HUES48 (cell line): ENCODE measurements around the gene DGKH.
"Not testable (repeated sequence)": the region's sequence is repeated elsewhere in the genome, so short reads cannot be mapped to it uniquely, and the experiment has no call there.

Source experiments
- H3K27ac ChIP-seq: one replicate; pipeline ENCODE4 v1.7.0; 2013; ENCODE audit warnings: low read depth, low read length, inconsistent platforms
- H3K27me3 ChIP-seq: 2 replicates; pipeline ENCODE4 v1.6.1; 2013; ENCODE audit warnings: mild to moderate bottlenecking, low read length; ENCODE audit not compliant: control insufficient read depth, insufficient read depth
- H3K36me3 ChIP-seq: 2 replicates; pipeline ENCODE4 v1.6.1; 2013; ENCODE audit warnings: low read length; ENCODE audit not compliant: control insufficient read depth, insufficient read depth
- H3K4me1 ChIP-seq: 2 replicates; pipeline ENCODE4 v1.6.1; 2013; ENCODE audit warnings: mild to moderate bottlenecking, low read length; ENCODE audit not compliant: control insufficient read depth, insufficient read depth
- H3K4me3 ChIP-seq: 2 replicates; pipeline ENCODE4 v1.5.1; 2013; ENCODE audit warnings: mild to moderate bottlenecking, low read depth, low read length
- H3K9ac ChIP-seq: 2 replicates; pipeline ENCODE4 v1.6.1; 2013; ENCODE audit warnings: mild to moderate bottlenecking, low read depth, low read length, moderate library complexity
- H3K9me3 ChIP-seq: 2 replicates; pipeline ENCODE4 v1.6.1; 2013; ENCODE audit warnings: low read length; ENCODE audit not compliant: control insufficient read depth, insufficient read depth

Gene DGKH

DNA sequence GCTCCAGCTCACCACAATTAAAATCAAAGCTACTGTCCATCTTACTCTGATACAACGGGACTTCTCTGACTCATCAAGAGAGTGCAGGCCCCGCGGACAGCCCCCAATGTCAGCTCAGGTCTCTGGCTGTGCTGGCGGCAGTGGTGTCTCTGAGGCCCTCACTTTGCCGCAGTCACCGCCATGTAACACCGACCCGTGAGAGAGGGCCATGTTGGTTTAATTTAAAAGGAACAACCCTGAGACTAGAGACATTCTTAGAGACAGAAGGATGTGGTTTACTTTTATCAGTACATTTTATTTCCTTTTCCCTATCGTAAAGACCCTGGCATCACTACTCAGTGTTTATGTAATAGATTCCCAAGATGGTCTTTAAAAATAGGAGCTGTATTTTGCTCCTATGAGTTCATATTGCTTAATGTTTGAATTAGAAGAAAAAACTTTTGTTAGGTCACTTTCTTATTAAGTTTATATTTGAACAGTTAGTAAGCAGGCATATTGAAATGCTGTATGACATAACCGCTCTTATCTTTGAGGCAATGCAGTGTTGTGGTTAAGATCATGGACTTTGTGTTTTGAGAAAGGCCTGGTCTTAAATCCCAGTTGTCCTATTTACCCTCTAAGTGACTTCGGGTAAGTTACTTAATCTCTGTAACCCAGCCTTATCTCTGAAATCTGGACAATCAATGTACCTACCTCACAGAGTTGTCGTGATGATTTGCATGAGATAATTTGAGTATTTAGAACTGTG is 23.4 kb downstream of the DGKH start:
- Histone ChIP-seq H3K9me3 (no peaks in the 10 kb centered on the region), H3K9ac (no peak overlapping the region), H3K27ac (no peak overlapping the region), H3K36me3 (no peaks in the 10 kb centered on the region), H3K4me3 (no peak overlapping the region), H3K27me3 (no peaks in the 10 kb centered on the region), H3K4me1 (no peaks in the 10 kb centered on the region)

DNA sequence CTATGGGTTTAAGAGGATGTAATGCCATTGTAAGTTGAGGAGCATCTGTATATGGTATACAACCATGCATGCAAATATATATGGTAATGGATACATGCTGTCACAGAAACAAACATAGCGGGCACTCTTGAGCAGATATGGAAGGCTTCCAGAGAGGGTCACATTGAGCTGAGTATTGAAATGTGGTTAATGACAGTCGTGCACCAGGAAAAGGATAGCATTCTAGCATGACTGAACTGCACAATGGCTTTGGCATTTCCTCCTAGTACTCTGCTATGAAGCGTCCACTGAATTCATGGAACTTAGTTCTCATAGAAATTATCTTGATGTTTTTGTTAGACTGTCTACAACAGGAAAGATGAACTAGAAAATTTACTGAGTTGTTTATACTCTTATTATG is 25.2 kb downstream of the DGKH start:
- no peaks in the 10 kb centered on the region for H3K4me1 ChIP-seq
- no peaks in the 10 kb centered on the region for H3K9me3 ChIP-seq
- H3K4me3 ChIP-seq: no peak overlapping the region
- H3K9ac ChIP-seq: no peak overlapping the region
- H3K27me3 ChIP-seq: no peaks in the 10 kb centered on the region
- no peaks in the 10 kb centered on the region for H3K36me3 ChIP-seq
- no peak overlapping the region for H3K27ac ChIP-seq

DNA sequence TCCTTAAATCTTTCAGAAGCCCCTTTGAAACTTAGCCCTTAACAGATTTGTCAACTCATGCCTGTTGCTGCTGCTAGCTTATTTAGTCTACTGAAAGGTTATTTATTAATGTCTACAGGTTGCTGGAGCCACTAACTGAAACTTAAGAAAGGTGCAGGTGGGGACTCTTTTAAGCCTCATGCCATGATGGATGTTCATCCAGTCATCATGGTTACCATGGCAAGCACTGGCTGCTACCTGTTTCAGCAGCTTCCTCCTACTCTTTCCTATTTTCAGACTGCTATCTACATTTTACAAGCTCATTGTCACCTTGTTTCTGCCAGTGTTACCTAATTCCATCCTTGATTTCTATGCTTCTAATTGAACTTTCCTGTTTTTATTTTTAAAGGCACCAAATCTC is 27.1 kb downstream of the DGKH start:
- no peaks in the 10 kb centered on the region for H3K27me3 ChIP-seq
- no peak overlapping the region for H3K9ac ChIP-seq
- H3K4me3 ChIP-seq: no peak overlapping the region
- no peak overlapping the region for H3K27ac ChIP-seq
- no peaks in the 10 kb centered on the region for H3K9me3 ChIP-seq
- H3K36me3 ChIP-seq: no peaks in the 10 kb centered on the region
- no peaks in the 10 kb centered on the region for H3K4me1 ChIP-seq

DNA sequence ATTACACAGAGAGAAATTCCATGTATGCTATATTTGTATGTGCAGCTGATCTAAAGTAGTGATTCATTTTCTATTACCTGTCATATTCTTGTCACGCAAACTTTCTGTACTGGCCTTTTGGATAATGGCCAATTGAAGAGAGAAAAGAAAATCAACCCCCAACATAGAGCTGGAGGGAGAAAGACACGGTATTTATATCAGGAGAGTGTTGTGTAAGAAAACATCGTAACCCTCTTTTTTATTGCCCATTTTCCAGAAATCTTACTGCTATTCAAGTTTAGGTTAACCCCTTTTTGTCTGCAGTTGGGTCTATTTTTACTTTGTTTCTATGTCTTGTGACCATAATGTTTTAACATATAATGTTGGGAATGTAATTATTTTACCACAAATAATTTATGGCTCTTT is 27.9 kb downstream of the DGKH start:
- Histone ChIP-seq H3K36me3 (no peaks in the 10 kb centered on the region), H3K27me3 (no peaks in the 10 kb centered on the region), H3K4me3 (no peak overlapping the region), H3K9ac (no peak overlapping the region), H3K9me3 (no peaks in the 10 kb centered on the region), H3K4me1 (no peaks in the 10 kb centered on the region), H3K27ac (no peak overlapping the region)

DNA sequence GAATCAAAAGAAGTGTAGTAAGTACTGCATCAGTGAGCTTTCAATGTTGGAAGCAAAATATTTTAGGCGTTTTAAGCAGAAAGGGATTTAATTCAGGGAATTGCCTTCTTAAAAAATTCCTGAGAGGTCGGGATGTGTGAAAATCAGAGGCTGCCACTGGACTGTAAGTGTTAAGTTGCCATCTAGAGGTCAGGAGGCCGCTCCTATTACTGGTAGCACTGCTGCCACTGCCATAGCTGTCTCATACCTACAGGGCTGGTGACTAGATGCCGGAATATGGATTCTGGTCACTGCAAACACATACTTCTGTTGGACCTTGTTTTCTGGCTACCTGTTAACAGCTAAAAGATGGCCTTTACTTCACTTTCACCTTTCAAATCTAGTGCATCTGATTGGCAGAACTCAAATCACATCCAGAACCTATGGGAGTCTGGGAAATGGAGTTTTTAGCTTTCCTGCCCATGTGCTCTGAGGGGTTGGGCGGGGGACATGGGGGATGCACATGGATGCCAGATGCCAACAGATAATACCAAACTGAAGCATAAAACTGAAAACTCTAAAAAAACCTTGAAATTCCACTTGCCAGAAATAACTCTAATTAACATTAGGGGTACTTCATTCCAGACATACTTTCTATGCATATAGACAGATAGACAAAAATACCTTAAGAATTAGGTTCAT is 29.8 kb downstream of the DGKH start:
- Histone ChIP-seq H3K4me1 (no peaks in the 10 kb centered on the region), H3K4me3 (no peak overlapping the region), H3K9me3 (no peaks in the 10 kb centered on the region), H3K27ac (no peak overlapping the region), H3K36me3 (no peaks in the 10 kb centered on the region), H3K9ac (no peak overlapping the region), H3K27me3 (no peaks in the 10 kb centered on the region)

DNA sequence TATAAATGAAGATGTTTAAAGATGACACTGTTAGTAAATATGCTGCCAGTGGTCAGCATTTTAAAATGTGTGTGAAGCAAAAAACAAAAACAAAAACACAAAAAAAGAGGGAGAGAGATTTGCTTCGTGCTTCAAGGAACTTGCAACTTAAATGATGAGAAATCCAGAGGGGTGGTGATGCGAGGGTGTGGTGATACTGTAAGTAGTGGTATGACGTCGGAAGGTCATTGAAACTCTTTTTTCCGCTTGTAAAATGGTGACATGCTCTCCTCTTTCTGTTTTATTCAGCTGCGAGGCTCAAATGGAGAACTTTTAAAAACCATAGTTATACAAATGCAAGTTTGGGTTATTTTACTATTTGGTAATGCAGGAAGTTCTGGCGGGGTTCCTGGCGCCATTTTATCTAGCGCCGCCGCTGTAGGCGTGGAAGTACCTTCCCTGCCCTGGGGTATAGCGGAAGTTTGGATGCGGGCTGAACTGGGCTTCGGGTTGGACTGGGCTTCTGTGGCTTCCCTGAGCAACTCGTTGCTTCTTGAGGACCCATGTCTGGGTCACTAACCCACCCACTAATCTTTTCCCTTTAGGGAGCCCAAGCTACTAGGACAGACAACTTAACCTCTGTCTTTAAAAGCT is 34.8 kb downstream of the DGKH start:
- Histone ChIP-seq H3K4me1 (no peaks in the 10 kb centered on the region), H3K27me3 (no peaks in the 10 kb centered on the region), H3K27ac (no peak overlapping the region), H3K9ac (no peak overlapping the region), H3K9me3 (no peaks in the 10 kb centered on the region), H3K36me3 (no peaks in the 10 kb centered on the region), H3K4me3 (no peak overlapping the region)

DNA sequence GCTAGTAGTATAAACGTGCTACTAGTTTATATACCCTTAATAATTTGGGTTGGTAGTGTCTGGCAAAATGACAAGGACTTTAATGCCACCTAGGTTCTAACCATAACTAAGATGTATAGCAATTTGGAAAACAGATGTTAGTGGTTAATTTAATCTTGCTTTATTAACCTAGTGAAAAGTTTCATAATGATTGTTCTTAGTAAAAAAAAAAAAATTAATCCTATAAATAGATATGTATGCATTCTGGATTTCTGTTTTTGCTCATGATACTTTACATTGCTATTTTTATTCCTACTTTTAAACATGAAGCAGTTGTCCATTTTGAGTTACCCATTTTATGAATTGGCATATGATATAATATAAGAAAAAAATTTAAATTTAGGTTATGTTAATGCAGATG is 36.3 kb downstream of the DGKH start:
- no peaks in the 10 kb centered on the region for H3K27me3 ChIP-seq
- no peak overlapping the region for H3K4me3 ChIP-seq
- no peak overlapping the region for H3K9ac ChIP-seq
- H3K9me3 ChIP-seq: no peaks in the 10 kb centered on the region
- H3K27ac ChIP-seq: no peak overlapping the region
- H3K36me3 ChIP-seq: no peaks in the 10 kb centered on the region
- H3K4me1 ChIP-seq: no peaks in the 10 kb centered on the region

DNA sequence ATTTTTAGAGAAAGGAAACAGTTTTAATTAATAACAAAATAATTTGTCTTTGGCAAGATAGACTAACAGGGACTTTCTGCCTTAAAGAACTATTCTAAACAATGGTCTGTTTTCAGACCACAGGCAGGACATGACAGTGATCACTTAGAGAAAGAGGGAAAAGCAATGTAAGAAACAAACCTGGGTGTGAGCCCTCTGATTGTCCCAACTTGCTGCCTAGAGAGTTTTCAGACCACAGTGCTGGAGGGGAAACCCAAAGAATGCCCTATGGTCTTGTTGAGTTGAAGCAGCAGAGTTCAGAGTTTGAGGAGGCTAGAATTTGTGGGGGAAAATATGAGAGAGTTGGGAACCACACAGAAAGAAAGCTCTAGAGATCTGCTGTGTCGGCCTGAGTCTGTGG is 38.1 kb downstream of the DGKH start:
- no peak overlapping the region for H3K4me3 ChIP-seq
- H3K27me3 ChIP-seq: no peaks in the 10 kb centered on the region
- no peaks in the 10 kb centered on the region for H3K4me1 ChIP-seq
- no peak overlapping the region for H3K27ac ChIP-seq
- H3K9me3 ChIP-seq: no peaks in the 10 kb centered on the region
- no peak overlapping the region for H3K9ac ChIP-seq
- no peaks in the 10 kb centered on the region for H3K36me3 ChIP-seq

DNA sequence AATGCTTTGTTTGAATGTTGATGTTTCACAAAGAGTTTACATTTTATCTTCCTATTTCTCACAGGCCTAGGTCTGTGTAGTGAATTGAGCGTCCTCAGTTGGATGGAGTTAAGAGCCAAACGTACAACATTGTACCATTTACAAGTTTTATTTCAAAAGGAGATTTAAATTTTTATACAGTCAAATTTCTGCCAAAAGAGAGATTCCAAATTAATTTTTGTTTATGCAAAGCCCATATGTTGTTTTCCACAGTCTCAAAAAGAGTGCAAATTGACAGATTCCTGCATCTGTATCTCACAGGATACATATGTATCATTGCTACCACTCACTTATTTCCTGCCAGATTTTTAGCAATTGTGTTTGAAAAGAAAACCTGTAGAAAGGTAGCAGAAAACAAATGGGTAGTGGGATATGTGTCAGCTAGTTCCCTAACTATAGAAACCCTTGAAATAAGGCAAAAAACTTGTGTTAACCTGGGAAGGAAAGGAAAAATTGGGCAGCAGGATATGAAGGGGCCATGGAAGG is 46.1 kb downstream of the DGKH start:
- Histone ChIP-seq H3K4me3 (no peak overlapping the region), H3K27ac (no peak overlapping the region), H3K36me3 (no peaks in the 10 kb centered on the region), H3K9me3 (no peaks in the 10 kb centered on the region), H3K9ac (no peak overlapping the region), H3K27me3 (no peaks in the 10 kb centered on the region), H3K4me1 (no peaks in the 10 kb centered on the region)

DNA sequence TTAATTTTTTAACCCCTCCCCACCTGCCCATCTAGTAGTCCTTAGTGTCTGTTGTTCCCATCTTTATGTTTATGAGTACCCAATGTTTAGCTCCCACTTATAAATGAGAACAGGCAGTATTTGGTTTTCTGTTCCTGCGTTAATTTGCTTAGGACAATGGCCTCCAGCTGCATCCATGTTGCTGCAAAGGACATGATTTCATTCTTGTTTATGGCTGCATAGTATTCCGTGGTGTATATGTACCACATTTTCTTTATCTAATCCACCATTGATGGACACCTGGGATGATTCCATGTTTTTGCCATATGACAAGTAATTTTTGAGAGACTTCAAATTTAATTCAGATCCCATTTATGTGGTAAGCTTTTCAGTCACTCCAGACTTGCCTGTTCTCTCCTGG is 47.8 kb downstream of the DGKH start:
- H3K9ac ChIP-seq, H3K36me3 ChIP-seq, H3K27ac ChIP-seq, H3K9me3 ChIP-seq, H3K27me3 ChIP-seq, H3K4me1 ChIP-seq, H3K4me3 ChIP-seq: not testable (repeated sequence)
